A549 (cell line): Measurements from ENCODE around the gene HGFAC. TPM values are rescaled to one million over a fixed set of nuclear protein-coding genes. Genes with fewer than 3 reads are reported as not detected.

ENCODE experiments used
- ATAC-seq, 2 experiments: fragments of 200-7000 bp in 1 of 2; fragments of >200 bp in 1 of 2; cut with Nextera tagmentation in 1 of 2; cut with Tn5 transposase in 1 of 2; 3 replicates each; pipeline versions ENCODE4 v1.8.0 to v1.9.1; 2018 to 2020; ENCODE audit warnings: mild to moderate bottlenecking in 1 of 2, moderate library complexity in 1 of 2
- CTCF ChIA-PET: fragments of 300-600 bp; sonication (Branson Sonifier 250); formaldehyde crosslinking; extraction: SDS; loops from one replicate; lab custom pipeline; 2021; ENCODE audit warnings: antibody characterized with exemption, inconsistent platforms; lab: Yijun Ruan, JAX
- POLR2A ChIA-PET: fragments of 350-600 bp; formaldehyde crosslinking; extraction: SDS; loops from one replicate; lab custom pipeline; 2021; ENCODE audit warnings: antibody characterized with exemption, inconsistent platforms; lab: Yijun Ruan, JAX
- DNase-seq, 2 experiments: peaks; one replicate each; pipeline versions ENCODE4 v3.0.0 to v3.0.0-alpha.2; 2011 to 2016; ENCODE audit warnings: low read depth in 1 of 2, low spot score in 1 of 2
- FAIRE-seq: peaks from 2 replicates; lab custom pipeline; 2011; peaks lifted over from hg19 to GRCh38; lab: Jason Lieb, UNC
- H3K27ac ChIP-seq, 2 experiments: fragments of >200 bp; sonication (Bioruptor Twin); formaldehyde crosslinking; 3 replicates each; pipeline ENCODE4 v1.5.1; 2016 to 2017
- H3K4me1 ChIP-seq: fragments of >200 bp; sonication (Bioruptor Twin); formaldehyde crosslinking; 3 replicates; pipeline ENCODE4 v1.6.1; 2016
- H3K4me2 ChIP-seq: fragments of >200 bp; sonication (Bioruptor Twin); formaldehyde crosslinking; 3 replicates; pipeline ENCODE4 v1.6.1; 2016
- H3K4me3 ChIP-seq: fragments of >200 bp; sonication (Bioruptor Twin); formaldehyde crosslinking; 3 replicates; pipeline ENCODE4 v1.5.1; 2016
- H3K9me3 ChIP-seq: fragments of >200 bp; sonication (Bioruptor Twin); formaldehyde crosslinking; 3 replicates; pipeline ENCODE4 v1.6.1; 2016
- CBX2 ChIP-seq: fragments of 200-600 bp; sonication (generic); IDR thresholded peaks from 2 replicates; pipeline ENCODE4 v1.6.1; 2016; ENCODE audit warnings: low read depth, mild to moderate bottlenecking, borderline replicate concordance
- CHD4 ChIP-seq: fragments of 200-600 bp; sonication (generic); IDR thresholded peaks from 2 replicates; pipeline ENCODE4 v1.6.1; 2016; ENCODE audit warnings: antibody characterized with exemption, mild to moderate bottlenecking, borderline replicate concordance
- EP300 ChIP-seq, 2 experiments: fragments of >200 bp; sonication (Bioruptor Twin); formaldehyde crosslinking; IDR thresholded peaks; 2 replicates in 1 of 2; 3 replicates in 1 of 2; pipeline ENCODE4 v1.6.1; 2016 to 2017
- FOSB ChIP-seq: fragments of 250-450 bp; sonication (Bioruptor Pico); IDR thresholded peaks from 2 replicates; pipeline ENCODE4 v1.5.0; 2020; ENCODE audit warnings: mild to moderate bottlenecking, moderate library complexity
- FOSL2 ChIP-seq, 2 experiments: fragments of 450-650 bp in 1 of 2; fragments of >200 bp in 1 of 2; sonication (Bioruptor Twin) in 1 of 2; formaldehyde crosslinking; IDR thresholded peaks; 2 replicates each; pipeline versions ENCODE4 v1.5.0 to v1.6.1; 2016 to 2020; ENCODE audit warnings: mild to moderate bottlenecking in 1 of 2, moderate library complexity in 1 of 2
- FOXS1 ChIP-seq: fragments of 250-450 bp; sonication (Bioruptor Pico); IDR thresholded peaks from 2 replicates; pipeline ENCODE4 v1.5.0; 2020; ENCODE audit warnings: mild to moderate bottlenecking, moderate library complexity
- GATA3 ChIP-seq: IDR thresholded peaks from 2 replicates; pipeline ENCODE4 v1.6.1; 2012; ENCODE audit warnings: borderline replicate concordance
- HDAC2 ChIP-seq: fragments of 200-600 bp; sonication (generic); IDR thresholded peaks from 2 replicates; pipeline ENCODE4 v1.6.1; 2016
- HOXB13 ChIP-seq: fragments of 250-450 bp; sonication (Bioruptor Pico); IDR thresholded peaks from 2 replicates; pipeline ENCODE4 v1.5.0; 2020; ENCODE audit warnings: low read depth, mild to moderate bottlenecking, moderate library complexity
- HOXB5 ChIP-seq: fragments of 250-450 bp; sonication (Bioruptor Pico); IDR thresholded peaks from 2 replicates; pipeline ENCODE4 v1.5.0; 2020; ENCODE audit warnings: mild to moderate bottlenecking, moderate library complexity
- KDM1A ChIP-seq: fragments of 200-600 bp; sonication (generic); IDR thresholded peaks from 2 replicates; pipeline ENCODE4 v1.6.1; 2016; ENCODE audit warnings: low read depth, mild to moderate bottlenecking
- KDM5A ChIP-seq: fragments of 200-600 bp; sonication (generic); IDR thresholded peaks from 2 replicates; pipeline ENCODE4 v1.6.1; 2016; ENCODE audit warnings: antibody characterized with exemption, mild to moderate bottlenecking
- MAZ ChIP-seq: fragments of 150-350 bp; IDR thresholded peaks from 2 replicates; pipeline ENCODE4 v1.6.1; 2014; ENCODE audit warnings: antibody characterized with exemption, low read depth, low read length, borderline replicate concordance
- NFE2L2 ChIP-seq: fragments of 150-350 bp; conservative IDR thresholded peaks from 2 replicates; pipeline ENCODE4 v1.6.1; 2014; ENCODE audit warnings: low read length
- NPAS2 ChIP-seq: fragments of 250-450 bp; sonication (Bioruptor Pico); IDR thresholded peaks from 2 replicates; pipeline ENCODE4 v1.8.0; 2022; ENCODE audit warnings: mild to moderate bottlenecking, moderate library complexity, borderline replicate concordance
- NR3C1 ChIP-seq: fragments of >200 bp; sonication (Bioruptor Twin); formaldehyde crosslinking; IDR thresholded peaks from 3 replicates; pipeline ENCODE4 v1.6.1; 2017
- RARB ChIP-seq: fragments of 250-450 bp; sonication (Bioruptor Pico); IDR thresholded peaks from 2 replicates; pipeline ENCODE4 v1.8.0; 2021; ENCODE audit warnings: mild to moderate bottlenecking, moderate library complexity
- RFX5 ChIP-seq: fragments of 450-650 bp; IDR thresholded peaks from 2 replicates; pipeline ENCODE4 v1.7.1; 2014; ENCODE audit warnings: antibody characterized with exemption, mild to moderate bottlenecking, moderate library complexity
- SMC3 ChIP-seq: fragments of >200 bp; sonication (Bioruptor Twin); formaldehyde crosslinking; IDR thresholded peaks from 3 replicates; pipeline ENCODE4 v1.6.1; 2018; ENCODE audit warnings: inconsistent platforms
- SREBF2 ChIP-seq: fragments of 450-650 bp; IDR thresholded peaks from 2 replicates; pipeline ENCODE4 v1.6.1; 2014; ENCODE audit warnings: mild to moderate bottlenecking, moderate library complexity
- ZSCAN20 ChIP-seq: fragments of 250-450 bp; sonication (Bioruptor Pico); IDR thresholded peaks from 2 replicates; pipeline ENCODE4 v1.8.0; 2022; ENCODE audit warnings: mild to moderate bottlenecking, moderate library complexity
- WGBS: methylation state at CpG from one replicate; pipeline ENCODE4 v1.1.6; 2017; ENCODE audit errors: missing lambda C conversion rate; 5-methylcytosine and 5-hydroxymethylcytosine counted together
- polyA plus RNA-seq, 4 experiments: library from polyadenylated mRNA; depleted of rRNA in 3 of 4; stranded (reverse); fragments of >200 nt; fragmentation: RNase III in 1 of 4; extraction: RNeasy Plus Mini Kit Qiagen cat#74134 plus additional on column Dnase treatment in 1 of 4; gene quantifications; 2 replicates in 3 of 4; 3 replicates in 1 of 4; pipeline ENCODE4 v1.2.3, GENCODE V29; 2011 to 2017
- TF ChIP-seq, protein P1 (sequence below): fragments of >200 bp; sonication (Bioruptor Twin); formaldehyde crosslinking; IDR thresholded peaks from 3 replicates; pipeline ENCODE4 v1.6.1; 2016
- TF ChIP-seq, protein P2 (sequence below): IDR thresholded peaks from 2 replicates; pipeline ENCODE4 v1.6.1; 2012
- TF ChIP-seq, protein P3 (sequence below): IDR thresholded peaks from 2 replicates; pipeline ENCODE4 v1.6.1; 2012
- TF ChIP-seq, protein P4 (sequence below): fragments of 150-350 bp; IDR thresholded peaks from 2 replicates; pipeline ENCODE4 v1.6.1; 2014; ENCODE audit warnings: low read depth, mild to moderate bottlenecking, low read length
- TF ChIP-seq, protein P5 (sequence below): fragments of 250-450 bp; sonication (Bioruptor Pico); IDR thresholded peaks from 2 replicates; pipeline ENCODE4 v1.5.0; 2021; ENCODE audit warnings: mild to moderate bottlenecking, moderate library complexity, borderline replicate concordance
- TF ChIP-seq, protein P6 (sequence below): fragments of >200 bp; sonication (Bioruptor Twin); formaldehyde crosslinking; IDR thresholded peaks from 3 replicates; pipeline ENCODE4 v1.5.1; 2016
- TF ChIP-seq, protein P7 (sequence below): fragments of >200 bp; sonication (Bioruptor Twin); formaldehyde crosslinking; IDR thresholded peaks from 2 replicates; pipeline ENCODE4 v1.6.1; 2016

The HGFAC gene
- polyA plus RNA-seq, 2 of the 4 experiments (the other 2 are of a cell fraction) = 0.25 TPM; not detected in 1

DNA sequence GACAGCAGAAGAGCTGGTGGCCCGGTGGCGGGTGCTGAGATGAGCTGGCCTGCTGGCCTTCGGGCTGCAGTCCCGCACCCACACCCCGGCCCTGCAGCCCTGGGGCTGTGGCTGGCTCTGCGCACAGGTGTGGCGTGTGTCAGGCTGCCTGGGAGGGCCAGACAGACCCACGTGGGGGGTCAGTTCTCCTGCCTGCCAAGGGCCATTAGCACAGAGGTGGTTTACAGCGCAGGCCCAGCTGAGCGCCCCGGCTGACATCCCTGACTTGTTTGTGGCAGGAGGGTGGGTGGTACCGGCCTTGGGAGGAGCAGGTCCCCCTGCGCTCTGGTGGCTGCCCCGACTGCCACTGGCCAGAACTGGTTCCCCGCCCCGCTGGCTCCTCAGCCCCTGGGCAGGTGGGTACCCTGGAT, 9.4 kb upstream of the HGFAC start:
- Histone ChIP-seq H3K4me2 (no peak overlapping the region), H3K27ac (no peak overlapping the region)
- ATAC-seq = no peak
- TF ChIP-seq NPAS2 (no peak), HOXB13 (CRISPR knock-in tag) (no peak), KDM5A (no peak), FOXS1 (no peak), SREBF2 (no peak), HOXB5 (CRISPR knock-in tag) (no peak), NR3C1 (no peak), RARB (CRISPR knock-in tag) (no peak), MAZ (no peak), NFE2L2 (no peak), FOSL2 (IDR thresholded peaks at IDR 0.05) (no peak), FOSL2 (CRISPR knock-in tag; IDR thresholded peaks at IDR 0.05) (no peak), KDM1A (no peak), EP300 (IDR thresholded peaks at IDR 0.05) (no peak)
- TF ChIP-seq, protein P1, sequence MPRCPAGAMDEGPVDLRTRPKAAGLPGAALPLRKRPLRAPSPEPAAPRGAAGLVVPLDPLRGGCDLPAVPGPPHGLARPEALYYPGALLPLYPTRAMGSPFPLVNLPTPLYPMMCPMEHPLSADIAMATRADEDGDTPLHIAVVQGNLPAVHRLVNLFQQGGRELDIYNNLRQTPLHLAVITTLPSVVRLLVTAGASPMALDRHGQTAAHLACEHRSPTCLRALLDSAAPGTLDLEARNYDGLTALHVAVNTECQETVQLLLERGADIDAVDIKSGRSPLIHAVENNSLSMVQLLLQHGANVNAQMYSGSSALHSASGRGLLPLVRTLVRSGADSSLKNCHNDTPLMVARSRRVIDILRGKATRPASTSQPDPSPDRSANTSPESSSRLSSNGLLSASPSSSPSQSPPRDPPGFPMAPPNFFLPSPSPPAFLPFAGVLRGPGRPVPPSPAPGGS = no peak
- TF ChIP-seq, protein P2, sequence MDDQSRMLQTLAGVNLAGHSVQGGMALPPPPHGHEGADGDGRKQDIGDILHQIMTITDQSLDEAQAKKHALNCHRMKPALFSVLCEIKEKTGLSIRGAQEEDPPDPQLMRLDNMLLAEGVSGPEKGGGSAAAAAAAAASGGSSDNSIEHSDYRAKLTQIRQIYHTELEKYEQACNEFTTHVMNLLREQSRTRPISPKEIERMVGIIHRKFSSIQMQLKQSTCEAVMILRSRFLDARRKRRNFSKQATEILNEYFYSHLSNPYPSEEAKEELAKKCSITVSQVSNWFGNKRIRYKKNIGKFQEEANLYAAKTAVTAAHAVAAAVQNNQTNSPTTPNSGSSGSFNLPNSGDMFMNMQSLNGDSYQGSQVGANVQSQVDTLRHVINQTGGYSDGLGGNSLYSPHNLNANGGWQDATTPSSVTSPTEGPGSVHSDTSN = no peak
- TF ChIP-seq, protein P3, sequence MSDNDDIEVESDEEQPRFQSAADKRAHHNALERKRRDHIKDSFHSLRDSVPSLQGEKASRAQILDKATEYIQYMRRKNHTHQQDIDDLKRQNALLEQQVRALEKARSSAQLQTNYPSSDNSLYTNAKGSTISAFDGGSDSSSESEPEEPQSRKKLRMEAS = no peak
- TF ChIP-seq, protein P4, sequence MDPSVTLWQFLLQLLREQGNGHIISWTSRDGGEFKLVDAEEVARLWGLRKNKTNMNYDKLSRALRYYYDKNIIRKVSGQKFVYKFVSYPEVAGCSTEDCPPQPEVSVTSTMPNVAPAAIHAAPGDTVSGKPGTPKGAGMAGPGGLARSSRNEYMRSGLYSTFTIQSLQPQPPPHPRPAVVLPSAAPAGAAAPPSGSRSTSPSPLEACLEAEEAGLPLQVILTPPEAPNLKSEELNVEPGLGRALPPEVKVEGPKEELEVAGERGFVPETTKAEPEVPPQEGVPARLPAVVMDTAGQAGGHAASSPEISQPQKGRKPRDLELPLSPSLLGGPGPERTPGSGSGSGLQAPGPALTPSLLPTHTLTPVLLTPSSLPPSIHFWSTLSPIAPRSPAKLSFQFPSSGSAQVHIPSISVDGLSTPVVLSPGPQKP = no peak
- TF ChIP-seq, all 56 proteins: peak for 0
- CTCF ChIA-PET = no interaction called here
- FAIRE-seq (no peak), DNase-seq (no peak)
- 85% methylated on average over 6 of the region's 16 CpGs for WGBS
- no peaks in the 10 kb centered on the region for H3K9me3 ChIP-seq
- POLR2A ChIA-PET = no interaction called here
- peaks cover 16% of the 10 kb centered on the region for H3K4me1 ChIP-seq
- H3K4me3 ChIP-seq = no peak overlapping the region

DNA sequence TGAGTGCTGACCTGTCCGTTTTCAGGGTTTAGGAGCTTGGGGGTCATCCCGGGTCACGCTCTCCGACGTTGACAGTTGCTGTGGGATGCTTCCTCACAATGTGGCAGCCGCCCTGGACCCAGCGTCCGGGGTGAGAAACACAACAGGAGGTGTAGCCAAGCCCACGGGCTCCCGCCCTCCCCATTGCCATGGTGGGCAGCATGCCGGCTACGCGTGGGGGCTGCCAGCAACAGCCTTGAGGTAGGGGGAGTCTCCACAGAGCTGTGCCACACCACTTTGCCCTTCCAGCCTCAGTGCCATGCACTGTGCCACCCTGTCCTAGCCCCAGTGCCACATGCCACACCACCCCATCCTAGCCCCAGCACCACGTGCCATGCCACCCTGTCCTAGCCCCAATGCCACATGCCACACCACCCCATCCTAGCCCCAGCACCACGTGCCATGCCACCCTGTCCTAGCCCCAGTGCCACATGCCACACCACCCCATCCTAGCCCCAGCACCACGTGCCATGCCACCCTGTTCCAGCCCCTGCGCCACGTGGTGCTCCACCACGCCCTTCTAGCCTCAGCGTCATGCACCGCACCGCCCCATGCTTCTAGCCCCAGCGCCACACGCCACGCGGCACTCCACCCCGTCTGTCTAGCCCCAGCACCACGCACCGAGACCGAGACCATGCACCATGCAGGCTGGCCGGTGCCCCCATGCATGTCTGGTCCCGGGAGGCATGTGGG, 8.5 kb upstream of the HGFAC start:
- Histone ChIP-seq H3K4me1 (peaks cover 19% of the 10 kb centered on the region), H3K9me3 (no peaks in the 10 kb centered on the region), H3K4me3 (no peak overlapping the region), H3K27ac (no peak overlapping the region), H3K4me2 (no peak overlapping the region)
- FAIRE-seq (no peak), ATAC-seq (no peak), DNase-seq (no peak)
- ChIA-PET POLR2A (no interaction called here), CTCF (interaction anchor here (0.7 to 1.7 kb wide), 4 partner anchors 10 to 281 kb away, joined by 3 to 6 read pairs (median 4); no protein-coding TSS in a partner anchor)
- 60% methylated on average over 1 of the region's 32 CpGs for WGBS
- TF ChIP-seq ZSCAN20 (CRISPR knock-in tag) (no peak), NR3C1 (no peak), FOSB (CRISPR knock-in tag) (no peak), CBX2 (no peak), NPAS2 (no peak), SMC3 (no peak), GATA3 (no peak), HDAC2 (no peak), RFX5 (no peak), CHD4 (no peak)
- TF ChIP-seq, protein P3 = no peak
- TF ChIP-seq, protein P5, sequence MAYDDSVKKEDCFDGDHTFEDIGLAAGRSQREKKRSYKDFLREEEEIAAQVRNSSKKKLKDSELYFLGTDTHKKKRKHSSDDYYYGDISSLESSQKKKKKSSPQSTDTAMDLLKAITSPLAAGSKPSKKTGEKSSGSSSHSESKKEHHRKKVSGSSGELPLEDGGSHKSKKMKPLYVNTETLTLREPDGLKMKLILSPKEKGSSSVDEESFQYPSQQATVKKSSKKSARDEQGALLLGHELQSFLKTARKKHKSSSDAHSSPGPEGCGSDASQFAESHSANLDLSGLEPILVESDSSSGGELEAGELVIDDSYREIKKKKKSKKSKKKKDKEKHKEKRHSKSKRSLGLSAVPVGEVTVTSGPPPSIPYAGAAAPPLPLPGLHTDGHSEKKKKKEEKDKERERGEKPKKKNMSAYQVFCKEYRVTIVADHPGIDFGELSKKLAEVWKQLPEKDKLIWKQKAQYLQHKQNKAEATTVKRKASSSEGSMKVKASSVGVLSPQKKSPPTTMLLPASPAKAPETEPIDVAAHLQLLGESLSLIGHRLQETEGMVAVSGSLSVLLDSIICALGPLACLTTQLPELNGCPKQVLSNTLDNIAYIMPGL = no peak
- TF ChIP-seq, protein P6, sequence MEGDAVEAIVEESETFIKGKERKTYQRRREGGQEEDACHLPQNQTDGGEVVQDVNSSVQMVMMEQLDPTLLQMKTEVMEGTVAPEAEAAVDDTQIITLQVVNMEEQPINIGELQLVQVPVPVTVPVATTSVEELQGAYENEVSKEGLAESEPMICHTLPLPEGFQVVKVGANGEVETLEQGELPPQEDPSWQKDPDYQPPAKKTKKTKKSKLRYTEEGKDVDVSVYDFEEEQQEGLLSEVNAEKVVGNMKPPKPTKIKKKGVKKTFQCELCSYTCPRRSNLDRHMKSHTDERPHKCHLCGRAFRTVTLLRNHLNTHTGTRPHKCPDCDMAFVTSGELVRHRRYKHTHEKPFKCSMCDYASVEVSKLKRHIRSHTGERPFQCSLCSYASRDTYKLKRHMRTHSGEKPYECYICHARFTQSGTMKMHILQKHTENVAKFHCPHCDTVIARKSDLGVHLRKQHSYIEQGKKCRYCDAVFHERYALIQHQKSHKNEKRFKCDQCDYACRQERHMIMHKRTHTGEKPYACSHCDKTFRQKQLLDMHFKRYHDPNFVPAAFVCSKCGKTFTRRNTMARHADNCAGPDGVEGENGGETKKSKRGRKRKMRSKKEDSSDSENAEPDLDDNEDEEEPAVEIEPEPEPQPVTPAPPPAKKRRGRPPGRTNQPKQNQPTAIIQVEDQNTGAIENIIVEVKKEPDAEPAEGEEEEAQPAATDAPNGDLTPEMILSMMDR = no peak
- TF ChIP-seq, protein P7, sequence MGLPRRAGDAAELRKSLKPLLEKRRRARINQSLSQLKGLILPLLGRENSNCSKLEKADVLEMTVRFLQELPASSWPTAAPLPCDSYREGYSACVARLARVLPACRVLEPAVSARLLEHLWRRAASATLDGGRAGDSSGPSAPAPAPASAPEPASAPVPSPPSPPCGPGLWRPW = no peak
- TF ChIP-seq, protein P1 = no peak
